Tibial artery (tissue), 4 donors: ENCODE data around the gene PRR33.

Source experiments
- DNase-seq, 2 donors: peaks; one replicate each; pipeline ENCODE4 v3.0.0-alpha.2; 2019
- H3K27ac ChIP-seq, 2 donors: fragments of 200-600 bp; sonication (generic) in 1 of 2; 1 replicate in 1 of 2; 2 replicates in 1 of 2; pipeline ENCODE4 v1.5.1; 2018 to 2019; ENCODE audit warnings: mild to moderate bottlenecking in 1 of 2
- H3K27me3 ChIP-seq, 2 donors: fragments of 200-600 bp; sonication (generic) in 1 of 2; one replicate each; pipeline versions ENCODE4 v1.5.1 to v1.6.0; 2016 to 2019
- H3K36me3 ChIP-seq, 3 donors: fragments of 200-600 bp; sonication (generic) in 2 of 3; one replicate each; pipeline ENCODE4 v1.5.1; 2016 to 2019; ENCODE audit warnings: mild to moderate bottlenecking in 2 of 3
- H3K4me1 ChIP-seq, 4 donors: fragments of 200-600 bp; sonication (generic) in 2 of 4; 1 replicate in 3 of 4; 2 replicates in 1 of 4; pipeline ENCODE4 v1.5.1; 2016 to 2019
- H3K4me3 ChIP-seq, 2 donors: fragments of 200-600 bp; sonication (generic) in 1 of 2; 1 replicate in 1 of 2; 2 replicates in 1 of 2; pipeline ENCODE4 v1.5.1; 2018 to 2019; ENCODE audit warnings: mild to moderate bottlenecking in 2 of 2
- H3K9me3 ChIP-seq, 3 donors: fragments of 200-600 bp; sonication (generic) in 1 of 3; one replicate each; pipeline ENCODE4 v1.5.1; 2016 to 2019
- intact Hi-C: fragments of 100-400 bp; cut with DNase I; formaldehyde crosslinking; loops from one replicate; pipeline ENCODE4 v1.15.0; 2023; ENCODE audit warnings: low total_unique reads
- TF ChIP-seq, protein P1 (sequence below), 2 experiments: fragments of 200-600 bp in 1 of 2; fragments of 450-650 bp in 1 of 2; IDR thresholded peaks; one replicate each; pipeline ENCODE4 v1.5.1; 2017 to 2019; ENCODE audit warnings: antibody characterized with exemption in 2 of 2, mild to moderate bottlenecking in 1 of 2, moderate library complexity in 1 of 2

PRR33 gene

DNA sequence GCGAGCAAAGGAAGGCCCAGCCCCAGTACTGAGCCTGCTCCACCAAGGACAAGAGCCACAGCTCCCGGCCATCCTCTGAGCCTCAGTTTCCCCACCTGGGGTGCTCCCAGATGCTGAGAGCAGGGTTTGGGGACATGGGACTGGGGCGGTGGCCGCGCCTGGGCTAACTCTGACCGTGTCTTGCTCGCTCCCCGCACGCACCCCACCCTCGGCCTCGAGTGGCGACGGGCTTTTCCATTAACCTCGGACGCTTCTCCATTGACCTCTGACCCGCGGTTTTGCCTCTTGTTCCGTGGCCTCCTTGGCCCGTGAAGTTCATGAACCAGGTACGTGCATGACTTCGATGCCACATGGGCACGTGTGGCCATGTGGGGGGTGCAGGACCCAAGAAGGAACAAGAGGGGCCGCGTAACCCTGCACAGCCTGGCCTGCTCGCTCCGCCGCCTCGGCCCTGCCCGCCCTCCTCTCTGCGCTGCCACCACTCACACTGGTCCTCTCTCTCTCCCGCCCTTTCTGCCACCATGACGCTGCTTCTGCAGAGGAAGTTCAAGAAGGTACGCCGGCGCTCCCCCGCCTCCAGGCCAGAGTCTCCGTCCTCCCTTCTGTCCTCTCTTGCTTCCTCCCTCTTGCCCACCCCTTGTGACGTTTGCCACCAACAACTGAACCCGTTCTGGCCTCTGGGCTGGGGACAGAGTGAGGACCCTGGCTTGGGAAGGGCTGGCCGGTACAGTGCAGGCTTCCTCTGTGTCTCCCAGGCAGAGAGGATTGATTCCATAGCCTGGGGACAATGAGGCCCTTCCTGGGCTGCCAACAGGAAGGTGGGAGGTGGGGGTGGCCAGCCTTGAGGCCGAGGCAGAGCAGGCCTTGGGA is 34.7 kb upstream of the PRR33 start:
- Histone ChIP-seq H3K36me3 (no peaks in the 10 kb centered on the region), H3K27me3 (peaks cover 0 to 11% of the 10 kb centered on the region in 2 donors), H3K4me1 (peaks cover 0 to 8% (median 5%) of the 10 kb centered on the region in 4 donors), H3K27ac (no peak overlapping the region), H3K9me3 (no peaks in the 10 kb centered on the region), H3K4me3 (no peak overlapping the region)
- intact Hi-C loops = no loop called here
- TF ChIP-seq, protein P1, sequence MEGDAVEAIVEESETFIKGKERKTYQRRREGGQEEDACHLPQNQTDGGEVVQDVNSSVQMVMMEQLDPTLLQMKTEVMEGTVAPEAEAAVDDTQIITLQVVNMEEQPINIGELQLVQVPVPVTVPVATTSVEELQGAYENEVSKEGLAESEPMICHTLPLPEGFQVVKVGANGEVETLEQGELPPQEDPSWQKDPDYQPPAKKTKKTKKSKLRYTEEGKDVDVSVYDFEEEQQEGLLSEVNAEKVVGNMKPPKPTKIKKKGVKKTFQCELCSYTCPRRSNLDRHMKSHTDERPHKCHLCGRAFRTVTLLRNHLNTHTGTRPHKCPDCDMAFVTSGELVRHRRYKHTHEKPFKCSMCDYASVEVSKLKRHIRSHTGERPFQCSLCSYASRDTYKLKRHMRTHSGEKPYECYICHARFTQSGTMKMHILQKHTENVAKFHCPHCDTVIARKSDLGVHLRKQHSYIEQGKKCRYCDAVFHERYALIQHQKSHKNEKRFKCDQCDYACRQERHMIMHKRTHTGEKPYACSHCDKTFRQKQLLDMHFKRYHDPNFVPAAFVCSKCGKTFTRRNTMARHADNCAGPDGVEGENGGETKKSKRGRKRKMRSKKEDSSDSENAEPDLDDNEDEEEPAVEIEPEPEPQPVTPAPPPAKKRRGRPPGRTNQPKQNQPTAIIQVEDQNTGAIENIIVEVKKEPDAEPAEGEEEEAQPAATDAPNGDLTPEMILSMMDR (IDR thresholded peaks at IDR 0.05) = no peak
- DNase-seq = no peak

DNA sequence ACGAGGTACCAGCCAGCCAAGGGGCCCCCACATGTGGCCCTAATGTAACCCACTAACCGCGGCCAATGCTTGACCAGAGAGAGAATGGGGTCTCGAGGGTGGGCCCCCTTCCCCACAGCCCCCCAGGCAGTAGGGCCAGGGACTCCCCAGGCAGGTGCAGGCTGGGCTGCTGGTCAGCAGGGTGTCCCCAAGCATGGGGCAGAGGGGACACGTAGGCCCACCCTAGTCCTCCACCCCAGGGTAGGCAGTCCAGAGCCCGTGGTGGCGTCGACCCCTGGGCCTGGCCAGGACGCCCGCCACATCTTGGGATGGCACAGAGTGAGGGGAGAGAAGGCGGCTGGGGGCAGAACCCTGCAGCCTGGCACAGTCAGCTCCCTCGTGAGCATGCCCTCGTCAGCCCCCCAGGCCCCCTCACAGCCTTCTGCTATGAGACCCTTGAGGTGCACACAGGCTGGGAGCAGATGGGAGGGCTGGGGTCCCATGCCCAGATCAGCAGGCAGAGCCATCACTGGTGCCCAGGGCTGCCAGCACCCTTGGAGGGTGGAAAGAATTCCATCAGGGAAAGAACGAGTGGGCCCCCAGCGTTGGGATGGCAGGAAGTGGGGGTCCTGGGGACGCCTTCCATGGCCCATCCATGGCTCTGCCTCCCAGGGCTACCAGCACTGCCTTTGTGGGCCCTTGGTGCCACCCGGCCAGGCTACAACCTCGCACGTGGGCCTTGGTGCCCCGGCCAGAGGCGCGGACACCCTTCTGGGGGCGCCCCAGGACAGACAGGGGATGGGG is 33.9 kb upstream of the PRR33 start:
- peaks cover 0 to 3% (median under 1%) of the 10 kb centered on the region in 4 donors for H3K4me1 ChIP-seq
- no peak overlapping the region for H3K4me3 ChIP-seq
- H3K9me3 ChIP-seq = no peaks in the 10 kb centered on the region
- H3K36me3 ChIP-seq = no peaks in the 10 kb centered on the region
- no peak overlapping the region for H3K27ac ChIP-seq
- peaks cover 0 to 18% of the 10 kb centered on the region in 2 donors for H3K27me3 ChIP-seq
- TF ChIP-seq, protein P1 (IDR thresholded peaks at IDR 0.05) = no peak
- DNase-seq = no peak
- intact Hi-C loops = no loop called here

DNA sequence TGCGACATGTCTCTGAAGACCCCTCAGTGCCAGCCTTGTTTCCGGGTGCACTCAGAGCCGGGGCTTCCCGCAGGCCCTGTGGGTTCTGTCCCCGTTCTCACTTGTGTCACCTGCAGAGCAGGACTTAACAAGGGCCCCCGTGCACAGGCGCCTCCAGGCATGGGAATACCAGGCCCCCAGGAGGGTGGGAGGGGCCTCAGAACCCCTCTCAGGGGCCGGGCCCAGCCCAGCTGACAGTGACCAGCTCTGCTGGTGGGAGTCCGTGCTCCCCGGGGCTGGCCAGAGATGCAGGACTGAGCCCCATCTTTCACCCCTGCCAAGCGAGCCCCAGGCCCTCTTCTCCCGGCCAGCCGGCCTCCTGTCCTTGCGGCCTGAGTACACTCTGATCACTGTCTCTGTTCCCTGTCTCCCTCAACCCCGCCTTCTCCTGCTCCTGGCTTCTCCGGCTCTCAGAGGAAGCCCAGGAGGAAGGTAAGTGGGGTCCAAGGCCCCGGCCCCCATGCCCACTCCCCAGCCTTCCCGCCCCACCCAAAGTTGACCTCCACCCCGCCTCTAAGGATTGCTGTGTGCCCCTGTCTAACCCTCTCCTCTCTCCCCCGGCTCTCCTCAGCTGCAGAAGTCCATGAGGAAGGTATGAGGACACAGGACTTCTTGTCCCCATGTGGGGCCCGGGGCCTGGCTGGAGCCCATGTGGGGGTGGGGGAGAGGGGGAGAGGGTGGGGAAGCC is 33.1 kb upstream of the PRR33 start:
- H3K9me3 ChIP-seq = no peaks in the 10 kb centered on the region
- TF ChIP-seq, protein P1 (IDR thresholded peaks at IDR 0.05) = no peak
- H3K4me1 ChIP-seq = no peaks in the 10 kb centered on the region
- no peak for DNase-seq
- no peak overlapping the region for H3K4me3 ChIP-seq
- no peak overlapping the region for H3K27ac ChIP-seq
- H3K27me3 ChIP-seq = peaks cover 0 to 25% of the 10 kb centered on the region in 2 donors
- intact Hi-C loops = no loop called here
- H3K36me3 ChIP-seq = no peaks in the 10 kb centered on the region

DNA sequence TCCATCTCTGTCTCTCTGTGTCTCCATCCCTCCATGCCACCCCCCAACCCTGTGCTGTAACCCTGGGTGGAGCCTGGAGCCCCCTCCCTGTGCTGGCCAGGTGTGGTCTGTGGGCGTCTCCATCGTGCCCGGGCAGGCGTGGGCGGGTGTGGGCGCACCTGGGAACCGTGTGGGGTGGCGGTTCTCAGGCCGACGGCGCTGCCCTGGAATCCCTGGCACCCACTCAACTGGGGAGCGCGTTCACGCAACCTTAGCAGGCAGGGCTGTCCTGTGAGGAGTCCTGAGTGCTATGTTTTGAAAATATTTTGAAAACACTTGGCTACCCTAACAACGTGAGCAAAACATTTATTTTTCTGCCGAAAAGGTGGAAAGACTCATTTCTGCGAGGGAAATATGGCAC is 32.5 kb upstream of the PRR33 start:
- Histone ChIP-seq H3K4me1 (peaks cover 0 to 4% (median 2%) of the 10 kb centered on the region in 4 donors), H3K27ac (no peak overlapping the region), H3K36me3 (no peaks in the 10 kb centered on the region), H3K4me3 (no peak overlapping the region), H3K9me3 (no peaks in the 10 kb centered on the region), H3K27me3 (peaks cover 0 to 31% of the 10 kb centered on the region in 2 donors)
- intact Hi-C loops = no loop called here
- DNase-seq = no peak
- TF ChIP-seq, protein P1 (IDR thresholded peaks at IDR 0.05) = no peak

DNA sequence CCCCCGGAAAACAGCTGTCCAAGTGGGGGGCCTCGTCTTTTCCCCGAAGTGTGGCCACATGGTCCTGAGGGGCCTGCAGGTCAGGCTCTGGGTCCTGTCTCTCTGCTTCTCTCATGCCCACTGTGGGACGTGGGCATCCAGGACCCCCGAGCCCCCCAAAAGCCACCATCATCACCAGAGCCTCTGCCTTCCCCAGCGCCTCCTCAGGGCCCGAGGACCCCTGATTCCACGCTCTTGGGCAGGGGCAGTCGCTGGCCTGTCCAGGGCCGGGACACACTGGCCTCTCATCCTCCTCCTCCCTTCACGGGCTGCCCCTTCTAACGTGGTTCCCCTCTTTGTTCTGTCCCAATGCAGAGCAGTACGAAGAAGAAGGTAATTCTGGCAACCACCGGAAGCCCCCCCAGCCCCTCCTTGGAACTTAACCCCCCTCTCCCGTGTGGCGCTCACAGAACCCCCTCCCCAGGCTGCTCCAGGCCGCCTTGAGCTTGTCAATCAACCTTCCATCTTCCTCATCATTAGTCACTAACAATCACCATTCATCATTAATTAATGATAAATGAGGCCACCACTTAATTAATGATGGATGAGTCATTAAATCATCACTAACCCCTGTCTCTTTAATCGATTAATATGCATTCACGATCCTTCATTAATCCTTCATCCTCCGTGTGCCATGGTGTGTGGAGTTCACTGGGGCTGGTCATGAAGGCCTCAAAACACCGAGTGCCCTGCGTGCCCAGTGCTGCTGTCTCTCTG is 31.7 kb upstream of the PRR33 start:
- TF ChIP-seq, protein P1 (IDR thresholded peaks at IDR 0.05) = no peak
- intact Hi-C loops = no loop called here
- DNase-seq = no peak
- H3K27me3 ChIP-seq = peaks cover 0 to 36% of the 10 kb centered on the region in 2 donors
- no peak overlapping the region for H3K4me3 ChIP-seq
- H3K9me3 ChIP-seq = no peaks in the 10 kb centered on the region
- H3K36me3 ChIP-seq = no peaks in the 10 kb centered on the region
- no peak overlapping the region for H3K27ac ChIP-seq
- peaks cover 0 to 9% (median 3%) of the 10 kb centered on the region in 4 donors for H3K4me1 ChIP-seq
